Smooth muscle cell (in vitro differentiated cells): ENCODE data around the gene THUMPD2. TPM values are rescaled to one million over a fixed set of nuclear protein-coding genes. Genes with fewer than 3 reads are reported as not detected.

Experiments
- DNase-seq: peaks from one replicate; lab custom pipeline; 2025; ENCODE audit not compliant: unreplicated experiment; lab: John Stamatoyannopoulos, UW
- H2AFZ ChIP-seq: fragments of 200-600 bp; sonication (generic); 2 replicates; pipeline ENCODE4 v1.6.0; 2016; ENCODE audit warnings: antibody characterized with exemption, low read depth, mild to moderate bottlenecking
- H3F3A ChIP-seq: fragments of 200-600 bp; sonication (generic); 2 replicates; pipeline ENCODE4 v1.6.0; 2017; ENCODE audit warnings: antibody characterized with exemption, low read depth
- H3K27ac ChIP-seq: fragments of 200-600 bp; sonication (generic); 2 replicates; pipeline ENCODE4 v1.5.1; 2016; ENCODE audit warnings: low read depth, mild to moderate bottlenecking
- H3K27me3 ChIP-seq: fragments of 200-600 bp; sonication (generic); 2 replicates; pipeline ENCODE4 v1.6.1; 2016; ENCODE audit warnings: low read depth, mild to moderate bottlenecking
- H3K36me3 ChIP-seq: fragments of 200-600 bp; sonication (generic); 2 replicates; pipeline ENCODE4 v1.5.1; 2016; ENCODE audit warnings: low read depth
- H3K4me1 ChIP-seq: fragments of 200-600 bp; sonication (generic); 2 replicates; pipeline ENCODE4 v1.5.1; 2016; ENCODE audit warnings: low read depth
- H3K4me2 ChIP-seq: fragments of 200-600 bp; sonication (generic); 2 replicates; pipeline ENCODE4 v1.6.0; 2016; ENCODE audit warnings: mild to moderate bottlenecking
- H3K4me3 ChIP-seq: fragments of 200-600 bp; sonication (generic); 2 replicates; pipeline ENCODE4 v1.5.1; 2016; ENCODE audit warnings: mild to moderate bottlenecking
- H3K79me2 ChIP-seq: fragments of 200-600 bp; sonication (generic); 2 replicates; pipeline ENCODE4 v1.6.0; 2016; ENCODE audit warnings: low read depth, mild to moderate bottlenecking
- H3K9ac ChIP-seq: fragments of 200-600 bp; sonication (generic); 2 replicates; pipeline ENCODE4 v1.6.0; 2016; ENCODE audit warnings: low read depth
- H3K9me3 ChIP-seq: fragments of 200-600 bp; sonication (generic); replicated peaks from 2 replicates; pipeline ENCODE4 v1.5.1; 2016; ENCODE audit warnings: low read depth
- H4K20me1 ChIP-seq: fragments of 200-600 bp; sonication (generic); 2 replicates; pipeline ENCODE4 v1.6.0; 2016; ENCODE audit warnings: low read depth
- CTCF ChIP-seq: fragments of 200-600 bp; sonication (generic); IDR thresholded peaks from 2 replicates; pipeline ENCODE4 v1.5.1; 2017; ENCODE audit warnings: borderline replicate concordance, mild to moderate bottlenecking, antibody characterized with exemption; ENCODE audit not compliant: insufficient read depth, poor library complexity, severe bottlenecking
- WGBS: methylation state at CpG from one replicate; pipeline ENCODE4 v1.1.7; 2016; ENCODE audit warnings: low lambda C conversion rate; 5-methylcytosine and 5-hydroxymethylcytosine counted together
- polyA plus RNA-seq: library from polyadenylated mRNA; unstranded; fragments of >200 nt; fragmentation: Nextera tagmentation; extraction: Ambion mirVana; gene quantifications from 2 replicates; pipeline ENCODE4 v1.2.1, GENCODE V29; 2016
- total RNA-seq: library from RNA; depleted of rRNA; stranded (reverse); fragments of >200 nt; gene quantifications from 2 replicates; pipeline ENCODE4 v1.2.3, GENCODE V29; 2014

THUMPD2 gene
- total and polyA plus RNA-seq, 2 experiments from 2014 or later, result 14.5 to 18.6 TPM

GRCh38 chr2:39689876-39690275 lies 89.2 kb downstream of the THUMPD2 start:
- Histone ChIP-seq H3F3A (peaks cover 6% of the 10 kb centered on the region), H3K79me2 (no peaks in the 10 kb centered on the region), H3K9ac (no peak overlapping the region), H3K4me3 (no peak overlapping the region), H3K4me2 (no peak overlapping the region), H3K27ac (no peak overlapping the region), H3K36me3 (no peaks in the 10 kb centered on the region), H3K27me3 (no peaks in the 10 kb centered on the region), H2AFZ (no peak overlapping the region), H4K20me1 (no peaks in the 10 kb centered on the region), H3K9me3 (no peaks in the 10 kb centered on the region), H3K4me1 (peaks cover 5% of the 10 kb centered on the region)
- DNase-seq, result no peak
- 92% methylated on average over 6 of the region's 6 CpGs for WGBS
- TF ChIP-seq CTCF, result no peak

GRCh38 chr2:39689272-39689841 lies 89.7 kb downstream of the THUMPD2 start:
- 97% methylated on average over 1 of the region's 1 CpG for WGBS
- H3F3A ChIP-seq, result peaks cover 3% of the 10 kb centered on the region
- no peak overlapping the region for H3K27ac ChIP-seq
- H3K79me2 ChIP-seq, result no peaks in the 10 kb centered on the region
- H3K9ac ChIP-seq, result no peak overlapping the region
- no peaks in the 10 kb centered on the region for H3K9me3 ChIP-seq
- H3K36me3 ChIP-seq, result no peaks in the 10 kb centered on the region
- H3K4me2 ChIP-seq, result no peak overlapping the region
- no peak overlapping the region for H2AFZ ChIP-seq
- no peaks in the 10 kb centered on the region for H4K20me1 ChIP-seq
- no peak for DNase-seq
- H3K4me1 ChIP-seq, result no peaks in the 10 kb centered on the region
- TF ChIP-seq CTCF, result no peak
- no peak overlapping the region for H3K4me3 ChIP-seq
- no peaks in the 10 kb centered on the region for H3K27me3 ChIP-seq

- no peaks in the 10 kb centered on the region for H3K36me3 ChIP-seq
- no peak for TF ChIP-seq CTCF
- no peak overlapping the region for H2AFZ ChIP-seq
- 13% methylated on average over 2 of the region's 2 CpGs for WGBS
- no peak overlapping the region for H3K9ac ChIP-seq
- no peaks in the 10 kb centered on the region for H3K4me1 ChIP-seq
- no peaks in the 10 kb centered on the region for H4K20me1 ChIP-seq
- H3K4me2 ChIP-seq, result no peak overlapping the region
- no peak for DNase-seq
- no peaks in the 10 kb centered on the region for H3F3A ChIP-seq
- H3K27me3 ChIP-seq, result no peaks in the 10 kb centered on the region
- no peaks in the 10 kb centered on the region for H3K79me2 ChIP-seq
- H3K4me3 ChIP-seq, result no peak overlapping the region
- H3K27ac ChIP-seq, result no peak overlapping the region
- no peaks in the 10 kb centered on the region for H3K9me3 ChIP-seq
Measured at GRCh38 chr2:39688181-39688580, 90.9 kb downstream of the THUMPD2 start.

GRCh38 chr2:39686456-39686855 lies 92.6 kb downstream of the THUMPD2 start:
- WGBS, result 47% methylated on average over 6 of the region's 6 CpGs
- Histone ChIP-seq H3K4me2 (no peak overlapping the region), H2AFZ (no peak overlapping the region), H3K27ac (no peak overlapping the region), H3K4me3 (no peak overlapping the region), H3K36me3 (no peaks in the 10 kb centered on the region), H3F3A (no peaks in the 10 kb centered on the region), H3K4me1 (no peaks in the 10 kb centered on the region), H3K79me2 (no peaks in the 10 kb centered on the region), H3K9me3 (no peaks in the 10 kb centered on the region), H4K20me1 (no peaks in the 10 kb centered on the region), H3K27me3 (no peaks in the 10 kb centered on the region), H3K9ac (no peak overlapping the region)
- TF ChIP-seq CTCF, result no peak
- DNase-seq, result no peak

Other genes starting within 250 kb of the THUMPD2 start
- gene TMEM178A, start 113.3 kb downstream of the THUMPD2 start, total RNA-seq, result 14.6 and 19.9 TPM in 2 replicates
- gene TMEM178A, start 113.3 kb downstream of the THUMPD2 start, polyA plus RNA-seq, result 16.4 and 22.2 TPM in 2 replicates